Astrocyte (in vitro differentiated cells and primary cell): ENCODE data around the gene PHF14.

Source experiments
- EZH2 ChIP-seq: IDR thresholded peaks from 2 replicates; pipeline ENCODE4 v1.6.1; 2012; ENCODE audit warnings: mild to moderate bottlenecking, low read length, inconsistent platforms; ENCODE audit not compliant: insufficient read depth
- TF ChIP-seq, protein P1 (sequence below): IDR thresholded peaks from 2 replicates; pipeline ENCODE4 v1.5.1; 2011; ENCODE audit warnings: low read depth, mild to moderate bottlenecking, inconsistent platforms, low read length, moderate library complexity; ENCODE audit not compliant: insufficient read depth

DNA sequence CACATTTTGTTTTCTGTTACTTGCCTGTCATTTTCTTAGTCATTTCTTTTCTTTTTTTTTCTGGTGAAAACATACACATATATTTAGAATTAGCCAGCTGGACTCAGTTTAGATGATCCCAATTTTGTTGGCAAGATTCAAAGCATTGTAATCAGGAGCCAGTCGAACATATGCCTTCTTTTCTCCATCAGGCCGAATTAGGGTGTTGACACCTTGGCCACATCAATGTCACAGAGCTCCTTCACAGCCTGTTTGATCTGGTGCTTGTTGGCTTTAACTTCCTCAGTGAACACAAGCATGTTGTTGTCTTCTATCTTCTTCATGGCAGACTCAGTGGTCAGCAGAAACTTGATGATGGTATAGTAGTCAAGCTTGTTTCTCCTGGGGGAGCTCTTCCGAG is 32.6 kb downstream of the PHF14 start:
- TF ChIP-seq, protein P1, sequence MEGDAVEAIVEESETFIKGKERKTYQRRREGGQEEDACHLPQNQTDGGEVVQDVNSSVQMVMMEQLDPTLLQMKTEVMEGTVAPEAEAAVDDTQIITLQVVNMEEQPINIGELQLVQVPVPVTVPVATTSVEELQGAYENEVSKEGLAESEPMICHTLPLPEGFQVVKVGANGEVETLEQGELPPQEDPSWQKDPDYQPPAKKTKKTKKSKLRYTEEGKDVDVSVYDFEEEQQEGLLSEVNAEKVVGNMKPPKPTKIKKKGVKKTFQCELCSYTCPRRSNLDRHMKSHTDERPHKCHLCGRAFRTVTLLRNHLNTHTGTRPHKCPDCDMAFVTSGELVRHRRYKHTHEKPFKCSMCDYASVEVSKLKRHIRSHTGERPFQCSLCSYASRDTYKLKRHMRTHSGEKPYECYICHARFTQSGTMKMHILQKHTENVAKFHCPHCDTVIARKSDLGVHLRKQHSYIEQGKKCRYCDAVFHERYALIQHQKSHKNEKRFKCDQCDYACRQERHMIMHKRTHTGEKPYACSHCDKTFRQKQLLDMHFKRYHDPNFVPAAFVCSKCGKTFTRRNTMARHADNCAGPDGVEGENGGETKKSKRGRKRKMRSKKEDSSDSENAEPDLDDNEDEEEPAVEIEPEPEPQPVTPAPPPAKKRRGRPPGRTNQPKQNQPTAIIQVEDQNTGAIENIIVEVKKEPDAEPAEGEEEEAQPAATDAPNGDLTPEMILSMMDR = no peak
- no peak for TF ChIP-seq EZH2
